Measurements from ENCODE around the gene DCP1A. TPM values are rescaled to one million over a fixed set of nuclear protein-coding genes. Genes with fewer than 3 reads are reported as not detected.

DCP1A gene
- total and polyA plus RNA-seq, 11 donors = 5.8 to 23.7 (median 16.3) TPM

DNA sequence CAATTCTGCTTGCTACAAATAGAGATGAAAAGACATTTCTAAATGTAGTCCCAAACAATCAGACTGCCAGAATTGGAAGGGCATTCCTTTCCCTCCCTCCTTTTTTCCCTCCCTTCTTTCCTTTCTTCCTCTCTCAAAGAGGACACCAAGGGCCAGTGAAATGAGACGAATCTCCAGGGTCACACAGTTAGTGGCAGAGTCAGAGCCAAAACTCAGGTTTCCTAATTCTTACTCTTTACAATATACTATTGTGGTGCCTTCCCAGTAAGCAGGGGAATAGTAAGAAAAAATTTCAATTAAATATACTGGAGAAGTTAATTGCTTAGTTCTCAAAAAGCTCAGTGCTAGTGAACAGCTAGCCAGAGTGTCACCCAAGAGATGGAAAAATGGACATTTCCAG is 33.0 kb upstream of the DCP1A start:
- intact Hi-C loops (cut with DNase I) = no loop called here
- no peaks in the 10 kb centered on the region for H3K36me3 ChIP-seq

DNA sequence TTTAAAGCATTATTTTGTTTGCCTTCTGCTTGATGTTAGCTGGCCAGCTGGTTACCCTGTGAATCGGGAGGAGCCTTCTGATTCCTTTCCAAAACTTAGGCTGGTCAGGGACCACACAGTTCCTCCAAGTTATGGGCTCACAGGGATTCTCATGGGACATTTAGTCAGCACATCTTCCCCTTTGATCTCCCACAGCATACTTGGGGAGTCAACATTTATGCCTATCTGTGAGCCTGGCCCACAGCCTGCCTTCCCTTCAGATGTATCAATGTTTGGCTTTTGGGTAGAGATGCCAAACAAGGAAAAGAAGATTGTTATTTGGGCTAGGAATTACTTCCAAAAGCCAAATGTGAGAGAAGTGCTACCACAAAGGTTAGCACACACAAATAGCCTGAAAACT is 32.6 kb upstream of the DCP1A start:
- TF ChIP-seq, protein P1, sequence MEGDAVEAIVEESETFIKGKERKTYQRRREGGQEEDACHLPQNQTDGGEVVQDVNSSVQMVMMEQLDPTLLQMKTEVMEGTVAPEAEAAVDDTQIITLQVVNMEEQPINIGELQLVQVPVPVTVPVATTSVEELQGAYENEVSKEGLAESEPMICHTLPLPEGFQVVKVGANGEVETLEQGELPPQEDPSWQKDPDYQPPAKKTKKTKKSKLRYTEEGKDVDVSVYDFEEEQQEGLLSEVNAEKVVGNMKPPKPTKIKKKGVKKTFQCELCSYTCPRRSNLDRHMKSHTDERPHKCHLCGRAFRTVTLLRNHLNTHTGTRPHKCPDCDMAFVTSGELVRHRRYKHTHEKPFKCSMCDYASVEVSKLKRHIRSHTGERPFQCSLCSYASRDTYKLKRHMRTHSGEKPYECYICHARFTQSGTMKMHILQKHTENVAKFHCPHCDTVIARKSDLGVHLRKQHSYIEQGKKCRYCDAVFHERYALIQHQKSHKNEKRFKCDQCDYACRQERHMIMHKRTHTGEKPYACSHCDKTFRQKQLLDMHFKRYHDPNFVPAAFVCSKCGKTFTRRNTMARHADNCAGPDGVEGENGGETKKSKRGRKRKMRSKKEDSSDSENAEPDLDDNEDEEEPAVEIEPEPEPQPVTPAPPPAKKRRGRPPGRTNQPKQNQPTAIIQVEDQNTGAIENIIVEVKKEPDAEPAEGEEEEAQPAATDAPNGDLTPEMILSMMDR (IDR thresholded peaks at IDR 0.05) = no peak
- Histone ChIP-seq H3K36me3 (no peaks in the 10 kb centered on the region), H3K27me3 (peaks cover 0 to 3% (median 0%) of the 10 kb centered on the region in 9 donors), H3K4me3 (no peak overlapping the region), H3K27ac (no peak overlapping the region), H3K4me1 (no peaks in the 10 kb centered on the region), H3K9me3 (no peaks in the 10 kb centered on the region)
- no peak for ATAC-seq
- 63 to 75% (median 72%) methylated on average over 1 of the region's 1 CpG for WGBS, 4 donors
- DNase-seq = no peak
- intact Hi-C loops (cut with DNase I) = loop anchor here in 7 of 10 donors (5.0 to 10.0 kb wide), 4 partner anchors 325 to 335 kb away; no protein-coding TSS in a partner anchor

More for the DNA sequence above, 33.0 kb upstream of the DCP1A start:
- no peak for DNase-seq
- TF ChIP-seq, protein P1 (IDR thresholded peaks at IDR 0.05) = no peak
- no peak for TF ChIP-seq POLR2A (IDR thresholded peaks at IDR 0.05)
- Histone ChIP-seq H3K9me3 (no peaks in the 10 kb centered on the region), H3K27me3 (peaks cover 0 to 3% (median 0%) of the 10 kb centered on the region in 9 donors), H3K4me1 (no peaks in the 10 kb centered on the region), H3K4me3 (no peak overlapping the region), H3K27ac (no peak overlapping the region)
- 37 to 64% (median 48%) methylated on average over 1 of the region's 1 CpG for WGBS, 4 donors
- no peak for ATAC-seq

DNA sequence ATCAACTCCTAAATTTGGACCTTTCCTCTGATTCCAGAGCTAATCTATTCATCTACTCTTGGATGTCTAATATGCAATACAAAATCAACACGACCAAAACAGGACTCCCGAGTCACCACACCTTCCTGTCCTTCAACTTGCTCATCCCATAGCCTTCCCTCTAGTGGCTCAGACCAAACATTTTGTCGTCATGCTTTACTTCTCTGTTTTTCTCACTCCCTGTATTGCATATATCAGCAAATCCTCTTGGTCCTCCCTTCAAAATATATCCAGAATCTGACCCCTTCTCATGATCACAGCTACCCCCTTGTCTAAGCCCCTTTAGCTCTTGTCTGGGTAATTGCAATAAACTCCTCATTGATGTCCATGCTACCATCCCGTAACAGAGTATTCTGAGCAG is 30.5 kb upstream of the DCP1A start:
- ATAC-seq (no peak), DNase-seq (no peak)
- Histone ChIP-seq H3K4me1 (no peaks in the 10 kb centered on the region), H3K27ac (no peak overlapping the region), H3K36me3 (no peaks in the 10 kb centered on the region), H3K9me3 (no peaks in the 10 kb centered on the region), H3K4me3 (no peak overlapping the region), H3K27me3 (peaks cover 0 to 3% (median 0%) of the 10 kb centered on the region in 9 donors)
- WGBS, 4 donors = 68 to 78% (median 73%) methylated on average over 4 of the region's 4 CpGs
- intact Hi-C loops (cut with DNase I) = loop anchor here in 7 of 10 donors (5.0 to 10.0 kb wide), 4 partner anchors 327 to 337 kb away; no protein-coding TSS in a partner anchor
- TF ChIP-seq, protein P1 (IDR thresholded peaks at IDR 0.05) = no peak
- no peak for TF ChIP-seq POLR2A (IDR thresholded peaks at IDR 0.05)

DNA sequence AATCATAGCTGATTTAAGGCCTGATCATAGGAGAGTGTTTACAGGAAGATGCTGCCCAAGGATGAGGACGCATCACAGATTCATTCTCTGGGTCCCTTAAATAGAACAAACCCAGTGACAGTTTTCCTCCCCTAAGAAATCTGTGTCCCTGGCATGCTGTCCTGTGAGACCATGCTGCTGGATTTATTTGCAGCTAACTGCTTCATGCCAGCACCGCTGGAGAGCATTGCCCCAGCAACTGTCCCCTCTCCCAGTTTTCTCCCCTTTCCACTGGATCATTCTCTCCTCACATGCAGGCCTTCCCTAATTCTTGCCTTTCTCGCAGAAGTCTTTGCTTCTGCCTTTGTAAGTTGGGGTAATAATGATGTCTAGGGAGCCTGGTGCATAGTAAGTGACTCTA is 29.3 kb upstream of the DCP1A start:
- 73 to 78% (median 74%) methylated on average over 3 of the region's 3 CpGs for WGBS, 4 donors
- H3K27me3 ChIP-seq = peaks cover 0 to 3% (median 0%) of the 10 kb centered on the region in 9 donors
- no peak overlapping the region for H3K27ac ChIP-seq
- H3K36me3 ChIP-seq = no peaks in the 10 kb centered on the region
- TF ChIP-seq, protein P1 (IDR thresholded peaks at IDR 0.05) = no peak
- no peak for TF ChIP-seq POLR2A (IDR thresholded peaks at IDR 0.05)
- DNase-seq (no peak), ATAC-seq (no peak)
- H3K9me3 ChIP-seq = no peaks in the 10 kb centered on the region
- intact Hi-C loops (cut with DNase I) = loop anchor here in 7 of 10 donors (5.0 to 10.0 kb wide), 4 partner anchors 328 to 338 kb away; no protein-coding TSS in a partner anchor
- no peak overlapping the region for H3K4me3 ChIP-seq
- no peaks in the 10 kb centered on the region for H3K4me1 ChIP-seq
